GM21360 (cell line): ENCODE data around the gene ZNF785.
"Not testable (repeated sequence)": the region's sequence is repeated elsewhere in the genome, so short reads cannot be mapped to it uniquely, and the experiment has no call there.

ENCODE experiments used
- ATAC-seq: cut with Tn5 transposase; IDR thresholded peaks from one replicate; pipeline ENCODE4 v1.9.1; 2021; ENCODE audit warnings: mild to moderate bottlenecking, moderate library complexity; ENCODE audit not compliant: unreplicated experiment

ZNF785 gene

DNA sequence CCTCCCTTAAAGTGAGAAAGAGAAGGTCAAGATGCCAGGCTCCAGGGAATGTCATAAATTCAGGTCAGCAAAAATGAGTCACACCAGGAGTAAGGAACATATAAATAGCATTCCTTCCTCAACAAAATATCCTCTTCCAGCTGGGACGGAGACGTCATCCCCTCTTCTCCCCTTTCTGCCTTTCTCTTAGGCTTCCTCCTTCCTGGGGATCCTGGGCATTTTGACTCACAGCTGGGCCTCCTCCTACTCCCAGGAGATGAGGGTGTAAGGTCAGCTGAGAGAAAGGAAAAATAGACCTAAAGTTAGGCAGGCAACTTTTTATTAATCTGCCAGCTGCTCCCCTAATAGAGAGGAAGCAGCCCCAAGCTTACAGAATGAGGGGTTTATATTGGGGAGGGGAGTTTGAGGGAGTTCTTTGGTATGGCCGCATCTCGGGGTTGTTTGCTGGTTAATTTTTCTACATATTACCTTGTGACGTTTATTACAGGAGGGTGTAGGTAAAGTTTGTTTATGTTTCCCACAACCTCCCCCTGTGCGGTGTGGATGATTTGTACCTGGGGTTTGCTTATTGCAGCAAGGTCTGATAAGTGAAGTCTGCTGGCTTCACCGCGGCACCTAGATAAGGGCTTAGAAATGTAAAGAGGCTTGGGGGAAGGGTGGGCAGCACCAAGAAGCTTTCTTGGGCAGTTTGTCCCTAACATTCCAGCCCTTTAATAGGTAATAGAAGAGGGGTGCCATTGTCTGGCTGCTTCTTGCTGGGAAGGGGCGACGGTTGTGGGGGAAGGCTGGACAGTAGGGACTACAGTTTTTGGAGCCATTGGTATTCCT lies 43.8 kb downstream of the ZNF785 start:
- no peak for ATAC-seq

- ATAC-seq: not testable (repeated sequence)
Measured at GRCh38 chr16:30540916-30541464, 44.5 kb downstream of the ZNF785 start.

DNA sequence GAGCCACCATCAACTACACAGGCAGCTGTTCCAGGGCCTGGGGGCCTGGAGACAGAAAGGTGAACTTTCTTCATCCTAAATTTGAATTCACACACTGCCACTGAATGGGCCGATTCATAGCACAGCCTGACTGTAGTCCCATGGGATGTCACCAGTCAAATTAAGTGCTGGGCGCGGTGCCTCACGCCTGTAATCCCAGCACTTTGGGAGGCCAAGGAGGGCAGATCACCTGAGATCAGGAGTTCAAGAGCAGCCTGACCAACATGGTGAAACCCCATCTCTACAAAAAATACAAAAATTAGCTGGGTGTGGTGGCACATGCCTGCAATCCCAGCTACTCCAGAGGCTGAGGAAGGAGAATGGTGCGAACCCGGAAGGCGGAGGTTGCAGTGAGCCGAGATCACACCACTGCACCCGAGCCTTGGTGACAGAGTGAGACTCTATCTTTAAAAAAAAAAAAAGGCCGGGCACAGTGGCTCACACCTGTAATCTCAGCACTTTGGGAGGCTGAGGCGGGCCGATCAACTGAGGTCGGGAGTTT lies 45.4 kb downstream of the ZNF785 start:
- ATAC-seq: not testable (repeated sequence)

GRCh38 chr16:30539000-30539964 lies 46.2 kb downstream of the ZNF785 start:
- no peak for ATAC-seq

- ATAC-seq: not testable (repeated sequence)
Measured at GRCh38 chr16:30536391-30537024, 49.0 kb downstream of the ZNF785 start.

DNA sequence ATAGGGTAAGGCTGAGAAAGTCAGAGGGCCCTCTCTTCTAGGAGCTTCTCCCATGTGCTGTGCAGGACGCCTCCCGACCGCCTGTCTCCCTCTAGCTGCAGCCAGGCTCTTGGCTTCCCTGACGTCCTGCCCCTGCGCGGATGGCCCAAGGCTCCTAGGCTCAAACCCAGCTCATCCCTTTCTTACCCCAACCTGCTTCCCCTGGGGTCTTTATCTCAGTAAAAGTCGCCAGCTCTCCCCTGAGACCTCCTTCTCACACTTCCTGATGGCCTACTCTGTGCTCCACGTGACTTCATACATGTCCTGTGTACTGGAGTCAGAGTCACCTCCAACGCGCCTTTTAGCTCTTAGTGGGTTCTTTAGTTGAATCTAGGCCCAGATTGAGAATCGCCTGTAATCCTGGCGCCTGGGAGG lies 49.7 kb downstream of the ZNF785 start:
- peak; percentile 50 for ATAC-seq

DNA sequence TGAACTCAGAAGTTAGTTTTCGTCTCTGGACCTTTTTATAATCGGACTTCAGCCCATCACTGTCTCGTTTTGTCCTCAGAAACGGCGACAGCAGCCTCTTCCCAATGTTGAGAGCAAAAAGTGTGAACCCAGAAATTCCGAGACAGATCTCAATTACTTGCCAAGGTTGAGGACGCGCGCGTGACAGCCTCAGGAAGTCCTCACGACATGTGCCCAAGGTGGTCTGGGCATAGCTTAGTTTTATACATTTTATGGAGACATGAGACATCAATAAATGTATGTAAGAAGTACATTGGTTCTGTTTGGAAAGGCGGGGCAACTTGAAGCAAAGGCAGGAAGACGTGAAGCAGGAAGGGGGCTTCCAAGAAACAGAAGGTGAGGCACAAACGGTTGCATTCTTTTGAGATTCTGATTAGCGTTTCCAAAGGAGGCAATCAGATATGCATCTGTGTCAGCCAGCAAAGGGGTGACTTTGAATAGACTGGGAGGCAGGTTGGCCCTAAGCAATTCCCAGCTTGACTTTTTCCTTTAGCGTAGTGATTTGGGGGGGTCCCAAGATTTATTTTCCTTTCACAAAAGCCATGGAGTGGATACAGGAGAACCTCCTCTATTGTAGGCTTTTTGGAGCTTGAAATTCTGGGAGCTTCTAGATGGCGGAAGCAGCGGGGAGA lies 50.3 kb downstream of the ZNF785 start:
- no peak for ATAC-seq

DNA sequence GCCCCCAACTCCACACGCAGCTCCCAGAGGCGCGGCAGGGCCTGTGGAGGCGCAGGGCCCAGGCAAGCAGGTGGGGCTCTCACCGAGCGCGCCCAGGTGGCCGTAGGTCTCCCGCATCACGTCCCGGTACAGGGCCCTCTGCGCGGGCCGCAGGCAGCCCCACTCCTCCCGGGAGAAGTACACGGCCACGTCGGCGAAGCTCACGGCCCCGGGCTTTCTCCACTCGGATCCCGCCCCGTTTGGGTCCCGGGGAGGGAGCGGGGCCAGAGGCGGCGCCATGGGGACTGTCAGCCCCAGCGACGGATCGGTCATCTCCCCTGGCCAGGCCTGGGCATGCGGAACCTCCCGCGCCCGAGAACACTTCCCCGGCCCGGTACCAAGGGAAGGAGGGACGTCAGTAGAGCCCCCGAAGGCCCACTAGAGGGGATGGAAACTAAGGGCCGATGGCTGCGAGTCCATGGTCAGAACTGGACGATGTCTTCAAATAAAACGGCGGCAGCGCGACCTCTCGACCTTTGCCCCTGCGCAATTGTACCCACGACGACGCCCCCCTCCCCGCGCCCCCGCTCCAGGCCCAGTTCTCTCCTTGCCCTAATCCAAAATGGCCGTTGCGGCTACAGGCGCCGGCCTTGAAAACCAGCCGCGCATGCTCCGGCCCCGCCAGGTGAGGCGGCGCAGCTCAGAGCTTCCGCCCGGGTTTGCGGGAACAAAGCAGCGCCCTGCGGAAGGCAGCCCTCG lies 51.0 kb downstream of the ZNF785 start, which contains the start of gene ZNF747:
Gene ZNF747, minus strand, starts transcription at position 491 of the 738 bp plus-strand sequence. Its CDS starts 179 bp downstream, at position 312.
- ATAC-seq: peak; percentile 52

DNA sequence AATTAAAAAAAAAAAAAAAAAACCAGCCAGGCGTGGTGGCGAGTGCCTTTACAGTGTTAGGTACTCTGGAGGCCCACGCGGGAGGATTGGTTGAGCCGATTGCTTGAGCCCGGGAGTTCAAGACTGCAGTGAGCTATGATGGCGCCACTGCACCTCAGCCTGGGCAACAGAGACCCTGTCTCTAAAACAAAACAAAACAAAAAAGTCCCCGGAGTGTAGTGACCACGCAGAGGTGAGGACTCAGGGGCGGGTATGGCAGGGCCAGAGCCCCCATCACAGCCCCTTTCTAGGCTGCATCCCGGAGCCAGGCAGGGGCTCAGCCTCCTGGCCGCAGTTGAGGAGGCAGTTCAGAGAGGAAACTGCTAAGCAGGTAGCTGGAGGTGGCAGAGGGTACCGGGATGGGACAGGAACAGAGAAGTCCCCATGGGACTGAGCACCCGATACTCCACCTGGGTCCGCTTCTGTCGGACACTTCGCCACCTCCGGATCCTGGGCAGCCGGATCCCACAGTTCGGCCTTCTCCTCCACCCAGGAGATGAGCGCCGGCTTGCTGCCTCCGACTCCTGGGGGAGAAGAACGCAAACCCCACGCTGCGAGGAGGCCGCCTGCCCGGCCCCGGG lies 51.6 kb downstream of the ZNF785 start:
- ATAC-seq: peak; percentile 14

GRCh38 chr16:30533146-30533522 lies 52.4 kb downstream of the ZNF785 start:
- no peak for ATAC-seq

DNA sequence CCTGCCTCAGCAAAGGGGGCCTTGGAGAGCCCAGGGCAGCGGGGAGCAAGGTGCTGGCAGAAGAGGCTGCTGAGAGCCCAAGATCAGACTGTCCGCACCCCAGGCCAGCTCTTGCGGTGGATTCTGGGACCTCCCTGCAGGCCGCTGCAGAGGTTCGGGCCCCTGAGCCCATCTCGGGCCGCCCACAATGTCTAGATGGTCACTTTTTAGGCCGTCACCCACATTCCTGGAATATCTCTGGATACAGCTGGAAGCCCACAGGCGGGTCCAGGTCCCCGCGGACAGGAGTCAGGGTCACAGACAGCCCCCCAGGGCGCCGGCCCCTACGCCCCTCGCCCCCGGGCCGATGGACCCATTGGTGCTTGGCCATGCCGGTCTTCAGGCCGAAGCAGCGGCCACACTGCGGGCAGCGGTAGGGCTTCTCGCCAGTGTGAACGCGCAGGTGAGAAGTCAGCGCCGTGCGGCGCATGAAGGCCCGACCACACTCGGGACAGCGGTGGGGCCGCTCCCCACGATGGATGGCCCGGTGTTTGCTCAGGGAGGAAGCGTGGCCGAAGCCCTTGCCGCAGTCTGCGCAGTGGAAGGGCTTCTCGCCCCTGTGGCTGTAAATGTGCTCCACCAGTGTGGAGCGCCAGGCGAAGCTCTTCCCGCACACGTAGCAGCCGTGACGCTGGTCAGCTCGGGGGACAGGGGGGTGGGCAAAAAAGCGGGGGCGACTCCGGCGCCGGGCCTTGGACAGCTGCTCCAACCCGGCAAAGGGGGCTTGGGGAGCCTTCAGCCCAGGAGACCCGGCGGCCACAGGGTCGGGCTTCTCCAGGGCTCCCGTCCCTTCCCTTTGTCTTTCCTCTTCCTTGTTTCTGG lies 53.0 kb downstream of the ZNF785 start:
- ATAC-seq: no peak
